NCI-H526 (cell line): ENCODE data around the gene DND1.
A peak's percentile ranks its signal among the peaks of the same experiment; 100 is the strongest.
"Not testable (repeated sequence)": the region's sequence is repeated elsewhere in the genome, so short reads cannot be mapped to it uniquely, and the experiment has no call there.

Experiments used
- DNase-seq, 2 experiments: peaks; one replicate each; lab custom pipeline; 2025; lab: John Stamatoyannopoulos, UW

The DND1 gene

GRCh38 chr5:140672455-140673186 is 755 bp downstream of the DND1 start:
- peak in 1 of 2 experiments; percentile 10 for DNase-seq

- DNase-seq, result no peak
Measured at GRCh38 chr5:140671472-140672125, 1.8 kb downstream of the DND1 start.

GRCh38 chr5:140671035-140671434 is 2.3 kb downstream of the DND1 start:
- DNase-seq, result not testable (repeated sequence)

- peak; percentile 92 to 96 for DNase-seq
Measured at GRCh38 chr5:140664359-140665119, 8.8 kb downstream of the DND1 start, which contains the start of gene WDR55. Gene WDR55 (plus strand): TSS chr5:140664904. CDS start chr5:140664913, 9 bp downstream.

- DNase-seq, result no peak
Measured at GRCh38 chr5:140664030-140664358, 9.4 kb downstream of the DND1 start.

DNA sequence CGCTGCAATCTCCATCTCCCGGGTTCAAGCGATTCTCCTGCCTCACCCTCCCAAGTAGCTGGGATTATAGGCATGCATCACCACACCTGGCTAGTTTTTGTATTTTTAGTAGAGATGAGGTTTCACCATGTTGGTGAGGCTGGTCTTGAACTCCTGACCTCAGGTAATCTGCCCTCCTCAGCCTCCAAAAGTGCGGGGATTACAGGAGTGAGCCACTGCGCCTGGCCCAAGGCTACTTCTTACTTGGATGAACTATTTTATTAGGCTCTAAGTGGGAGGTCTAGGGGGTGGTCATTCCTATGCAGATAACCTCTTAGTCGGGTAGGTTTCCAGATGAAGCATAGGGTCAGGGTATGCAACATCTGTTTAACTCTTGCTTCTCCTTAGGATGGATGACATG is 13.0 kb downstream of the DND1 start:
- DNase-seq, result not testable (repeated sequence)

DNA sequence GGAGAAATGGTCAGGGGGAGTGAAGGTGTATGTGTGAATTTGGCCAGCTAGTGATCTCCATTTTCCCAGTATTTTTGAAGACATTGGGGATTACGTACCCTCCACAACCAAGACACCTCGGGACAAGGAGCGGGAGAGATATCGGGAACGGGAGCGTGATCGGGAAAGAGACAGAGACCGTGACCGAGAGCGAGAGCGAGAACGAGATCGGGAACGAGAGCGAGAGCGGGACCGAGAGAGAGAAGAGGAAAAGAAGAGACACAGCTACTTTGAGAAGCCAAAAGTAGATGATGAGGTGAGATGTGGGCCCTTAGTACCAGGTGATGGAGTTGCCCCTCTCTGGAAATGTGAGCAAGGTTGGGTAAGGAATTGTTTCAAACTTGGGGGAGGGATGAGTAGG is 14.5 kb downstream of the DND1 start:
- DNase-seq, result no peak

DNA sequence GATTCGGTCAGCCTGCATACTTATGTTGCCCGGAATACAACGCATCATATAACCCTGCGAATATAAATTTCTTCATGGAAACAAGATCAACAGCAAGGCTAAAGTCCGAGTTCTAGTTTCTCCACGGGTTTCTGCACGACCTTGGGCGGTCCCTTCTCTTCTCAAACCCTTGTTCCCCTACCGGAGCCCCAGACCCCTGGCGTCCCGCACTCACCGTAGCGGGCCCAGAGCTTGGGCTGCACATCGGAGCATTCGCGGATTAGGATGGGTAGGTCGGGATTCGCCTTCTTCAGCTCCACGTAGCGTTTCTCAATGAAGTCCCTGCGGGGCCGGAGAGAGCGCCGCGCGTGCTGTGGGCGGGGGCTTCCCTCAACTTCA is 26.3 kb downstream of the DND1 start:
- peak in 1 of 2 experiments; percentile 23 for DNase-seq

DNA sequence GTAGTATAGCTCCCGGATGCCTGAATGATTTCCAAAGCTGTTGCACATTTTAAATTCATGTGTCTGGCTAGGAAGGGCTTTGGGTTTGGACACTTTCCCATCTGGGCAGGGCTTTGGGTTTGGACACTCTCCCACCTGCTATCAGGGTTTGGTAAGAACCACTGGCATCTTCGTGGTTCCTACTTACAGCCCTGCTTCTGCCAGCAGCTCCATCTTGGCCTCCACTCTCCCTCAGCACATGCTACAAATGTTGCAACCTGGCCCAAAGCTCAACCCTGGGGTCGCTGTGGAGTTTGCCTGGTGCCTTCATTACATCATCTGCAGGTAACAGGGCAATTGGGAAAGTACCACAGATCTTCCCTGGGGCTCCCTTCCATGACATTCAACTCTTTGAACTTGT is 30.7 kb downstream of the DND1 start:
- DNase-seq, result no peak

DNA sequence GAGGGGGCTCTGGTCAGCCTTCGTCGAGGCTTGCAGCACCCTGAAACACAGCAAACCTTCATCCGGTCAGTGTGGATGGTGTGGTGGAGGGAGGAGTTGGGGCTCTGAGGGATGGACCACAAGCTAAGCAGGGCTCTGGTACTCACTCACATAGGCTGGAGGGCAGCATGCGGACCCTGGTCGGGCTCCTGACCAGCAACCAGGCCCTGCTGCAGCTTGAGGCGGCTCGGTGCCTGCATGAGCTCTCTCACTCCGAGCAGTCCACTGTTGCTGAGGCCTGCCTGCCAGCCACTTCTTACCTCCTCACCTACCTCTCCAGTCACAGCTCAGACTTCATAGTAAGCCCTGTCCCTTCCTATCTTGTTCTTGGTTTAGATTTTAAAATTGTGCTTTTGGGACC is 31.7 kb downstream of the DND1 start:
- no peak for DNase-seq

DNA sequence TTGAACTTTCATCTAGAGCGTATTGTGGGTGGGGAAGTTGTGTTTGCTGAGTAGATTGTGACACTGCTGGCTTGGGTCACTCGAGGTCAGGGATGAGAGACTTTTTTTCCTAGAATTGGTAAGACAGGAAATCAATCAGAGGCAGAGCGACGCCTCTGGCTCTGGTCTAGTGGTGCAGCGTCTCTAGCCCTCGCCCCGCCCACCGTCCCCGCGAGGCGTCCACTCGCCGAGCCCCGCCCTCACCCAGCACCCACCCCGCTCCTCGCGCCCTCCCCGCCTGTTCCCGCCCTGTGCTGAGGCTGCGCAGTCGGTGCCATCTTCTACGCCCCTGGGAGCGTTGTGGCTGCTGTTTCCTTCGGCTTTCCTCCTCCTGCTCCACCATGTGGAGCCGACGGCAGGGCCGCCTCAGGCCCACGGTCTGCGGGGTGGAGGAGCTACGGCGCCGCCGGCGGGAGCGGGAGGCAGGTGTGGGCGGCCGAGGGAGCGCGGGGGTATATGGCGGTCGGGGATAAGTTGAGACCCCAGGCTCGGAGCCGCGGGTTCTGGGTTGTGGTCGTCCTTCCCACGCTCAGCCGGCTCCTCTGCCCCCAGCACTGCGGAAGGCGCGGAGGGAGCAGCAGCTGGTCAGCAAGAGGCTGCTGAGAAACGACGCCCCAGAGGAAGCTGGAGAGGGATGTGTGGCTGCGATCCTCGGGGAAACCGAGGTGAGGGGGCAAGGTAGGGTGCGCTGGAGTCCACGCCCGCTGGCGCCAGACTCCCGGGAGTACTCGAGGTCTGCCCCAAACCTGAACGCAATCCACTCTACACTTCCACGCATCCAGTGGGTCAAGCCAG is 34.0 kb downstream of the DND1 start, which contains the start of gene TMCO6:
TSS of gene TMCO6 (plus strand) at position 304 of the 834 bp plus-strand sequence. CDS start at position 381, 77 bp downstream.
- peak; percentile 83 to 98 for DNase-seq

DNA sequence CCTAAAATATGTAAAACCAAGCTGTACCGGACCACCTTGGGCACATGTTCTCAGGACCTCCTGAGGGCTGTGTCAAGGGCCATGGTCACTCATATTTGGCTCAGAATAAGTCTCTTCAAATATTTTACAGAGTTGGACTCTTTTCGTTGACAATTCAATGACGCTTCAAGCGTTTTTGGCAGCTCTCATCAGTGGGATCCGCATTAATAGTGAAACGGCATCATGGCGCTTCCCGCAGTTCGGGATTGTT is 34.6 kb downstream of the DND1 start:
- DNase-seq, result not testable (repeated sequence)

DNA sequence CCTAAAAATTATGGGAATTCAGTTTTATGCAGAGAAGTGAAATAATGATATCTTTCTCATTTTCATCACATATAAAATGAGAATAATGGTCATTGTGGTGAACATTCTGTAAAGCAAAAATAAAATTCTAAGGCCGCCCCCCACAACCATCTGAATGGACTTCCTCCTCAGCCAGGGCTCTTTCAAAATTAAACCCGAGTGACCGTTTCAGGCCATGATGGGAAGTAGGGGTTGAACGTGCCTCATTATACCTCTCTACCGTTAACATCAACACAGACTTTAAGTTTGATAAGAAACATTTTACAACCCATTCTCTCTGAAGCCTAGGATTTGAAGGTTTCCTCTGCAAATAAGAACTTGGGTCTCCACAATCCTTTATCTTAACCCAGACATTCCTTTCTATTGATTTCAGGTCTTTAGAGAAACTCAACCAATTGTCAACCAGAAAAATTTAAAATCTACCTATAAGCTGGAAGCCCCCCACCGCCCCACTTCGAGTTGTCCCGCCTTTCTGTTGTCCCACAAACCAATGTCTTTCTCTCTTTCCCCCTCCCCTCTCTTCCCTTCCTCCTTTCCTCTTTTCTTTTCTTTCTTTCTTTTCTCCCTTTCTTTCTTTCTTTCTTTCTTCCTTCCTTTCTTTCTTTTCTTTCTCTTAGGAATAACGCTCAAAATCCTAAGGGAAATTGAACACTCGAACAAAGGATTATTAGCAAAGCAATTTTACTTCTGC is 35.8 kb downstream of the DND1 start:
- no peak for DNase-seq

DNA sequence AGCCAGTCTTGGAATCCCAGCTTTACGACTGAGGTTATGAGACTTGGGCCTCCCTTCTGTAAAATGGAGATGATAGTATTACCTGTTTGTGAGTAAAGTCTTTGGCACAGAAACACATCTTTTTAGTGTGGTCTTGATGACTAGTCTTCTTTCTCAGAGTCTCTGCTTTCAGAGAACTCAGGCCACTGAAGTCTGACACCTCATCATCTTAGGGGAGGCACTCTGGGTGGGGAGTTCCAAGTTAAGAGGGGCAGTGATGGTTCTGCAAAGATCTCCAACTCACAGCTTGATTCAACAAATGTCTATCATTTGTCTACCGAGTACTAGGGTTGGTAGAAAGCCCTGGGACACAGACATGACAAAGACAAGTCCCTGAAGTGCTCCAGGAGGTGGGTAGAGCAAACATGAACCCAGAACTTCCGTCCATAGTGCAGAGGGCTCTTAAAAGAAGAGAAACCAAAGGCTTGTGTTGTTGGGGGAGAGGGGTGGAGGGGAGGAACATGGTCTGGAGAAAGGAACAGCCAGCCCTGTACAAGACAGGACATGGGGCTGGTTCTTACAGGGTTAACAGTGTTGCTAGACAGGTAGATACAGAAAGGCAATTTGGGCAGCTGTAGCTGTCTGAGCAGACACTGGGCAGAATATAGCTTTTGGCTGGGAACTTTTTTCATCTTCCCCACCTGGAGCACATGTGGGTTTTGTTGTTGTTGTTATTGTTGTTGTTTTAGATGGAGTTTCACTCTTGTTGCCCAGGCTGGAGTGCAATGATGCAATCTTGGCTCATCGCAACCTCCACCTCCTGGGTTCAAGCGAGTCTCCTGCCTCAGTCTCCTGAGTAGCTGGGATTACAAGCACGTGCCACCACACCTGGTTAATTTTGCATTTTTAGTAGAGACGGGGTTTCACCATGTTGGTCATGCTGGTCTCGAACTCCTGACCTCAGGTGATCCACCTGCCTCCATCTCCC is 37.8 kb downstream of the DND1 start:
- DNase-seq, result no peak

- DNase-seq, result no peak
Measured at GRCh38 chr5:140634103-140634502, 39.3 kb downstream of the DND1 start.

DNA sequence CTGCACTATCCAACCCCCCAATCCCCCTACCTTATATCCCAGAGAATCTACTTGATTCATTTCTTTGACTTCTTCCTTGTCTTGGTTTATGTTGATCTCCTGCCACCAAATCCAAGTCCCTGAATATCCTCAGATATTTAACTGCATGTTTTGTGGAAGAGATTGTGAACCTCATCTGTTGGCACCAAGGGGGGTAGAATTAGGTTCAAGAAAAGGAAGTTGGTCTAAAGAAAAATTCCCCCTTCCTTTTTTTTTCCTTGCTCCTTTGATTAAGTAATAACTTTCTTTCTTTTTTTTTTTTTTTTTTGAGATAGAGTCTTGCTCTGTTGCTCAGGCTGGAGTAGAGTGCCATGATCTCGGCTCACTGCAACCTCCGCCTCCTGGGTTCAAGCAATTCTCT is 39.9 kb downstream of the DND1 start:
- no peak for DNase-seq

- peak in 1 of 2 experiments; percentile 66 for DNase-seq
Measured at GRCh38 chr5:140633021-140633471, 40.3 kb downstream of the DND1 start, which contains the start of gene CD14. Gene CD14 (minus strand): TSS chr5:140633175. CDS start chr5:140633071, 104 bp downstream.

GRCh38 chr5:140632366-140633020 is 40.9 kb downstream of the DND1 start:
- peak; percentile 73 to 83 for DNase-seq

DNA sequence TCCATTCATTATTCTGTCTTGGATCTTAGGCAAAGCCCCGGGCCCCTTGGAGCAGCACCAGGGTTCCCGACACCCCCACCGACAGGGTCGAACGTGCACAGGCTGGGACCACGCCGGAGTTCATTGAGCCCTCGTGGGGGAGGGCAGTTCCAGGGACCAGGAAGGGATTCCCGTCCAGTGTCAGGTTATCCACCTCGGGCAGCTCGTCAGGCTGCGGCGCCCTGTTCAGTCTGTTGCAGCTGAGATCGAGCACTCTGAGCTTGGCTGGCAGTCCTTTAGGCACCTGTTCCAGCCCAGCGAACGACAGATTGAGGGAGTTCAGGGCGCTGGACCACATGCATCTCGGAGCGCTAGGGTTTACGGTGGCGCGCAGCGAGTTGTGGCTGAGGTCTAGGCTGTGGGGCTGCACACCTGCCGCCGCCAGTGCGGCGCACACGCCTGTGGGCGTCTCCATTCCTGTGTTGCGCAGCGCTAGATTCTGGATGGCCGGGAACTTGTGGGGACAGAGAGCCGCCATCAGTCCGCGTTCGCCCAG is 41.5 kb downstream of the DND1 start:
- peak; percentile 73 to 83 for DNase-seq
